Sigmoid colon (tissue), 4 donors: Measurements from ENCODE around the gene PXN.

Experiments
- CTCF ChIP-seq, 4 experiments: fragments of 450-650 bp in 3 of 4; fragments of 200-600 bp in 1 of 4; IDR thresholded peaks; one replicate each; pipeline ENCODE4 v1.5.1; 2016 to 2019; ENCODE audit warnings: antibody characterized with exemption in 4 of 4, mild to moderate bottlenecking in 3 of 4, moderate library complexity in 2 of 4
- EP300 ChIP-seq, 4 donors: sonication (generic); formaldehyde crosslinking; IDR thresholded peaks; one replicate each; pipeline ENCODE4 v1.6.1; 2017; ENCODE audit warnings: antibody characterized with exemption in 4 of 4

GRCh38 chr12:120221576-120221900, 44.0 kb downstream of the PXN start:
- TF ChIP-seq CTCF (IDR thresholded peaks at IDR 0.05) = no peak
- no peak for TF ChIP-seq EP300 (IDR thresholded peaks at IDR 0.05)
